Measurements from ENCODE around the gene SNAPC5.
A peak's percentile ranks its signal among the peaks of the same experiment; 100 is the strongest.

Gene SNAPC5

DNA sequence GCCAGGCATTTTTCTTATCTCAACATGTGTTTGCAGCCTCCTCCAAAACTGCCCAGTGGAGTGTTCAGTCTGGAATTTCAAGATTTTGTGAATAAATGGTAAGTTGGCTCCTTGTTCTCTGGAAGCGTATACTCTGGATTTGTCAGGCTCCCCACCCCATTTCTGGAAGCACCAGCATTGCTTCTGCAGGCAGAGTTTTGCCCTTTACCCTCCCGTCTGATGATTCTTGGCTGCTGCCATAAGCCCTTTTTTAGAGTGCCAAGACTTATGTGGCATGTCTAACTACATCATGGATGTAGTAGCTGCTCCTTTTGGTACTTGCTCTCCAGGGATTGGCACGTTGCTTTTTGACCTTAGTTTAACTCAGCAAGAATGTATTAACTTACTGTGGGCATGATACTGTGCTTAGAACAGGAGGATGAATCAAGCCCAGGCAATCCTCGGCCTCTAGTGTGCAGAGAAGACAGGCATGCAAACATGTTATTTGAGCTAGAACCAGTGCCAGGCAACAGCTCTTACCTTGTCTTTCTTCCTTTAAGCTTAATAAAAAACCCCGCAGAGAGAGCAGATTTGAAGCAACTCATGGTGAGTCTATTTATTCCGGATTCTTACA, 8.3 kb downstream of the SNAPC5 start:
- Histone ChIP-seq H3K27me3 (ENCODE audit: control insufficient read depth, insufficient read depth, low read length) (no peaks in the 10 kb centered on the region), H3K9ac (ENCODE audit: low read depth, low read length) (no peak overlapping the region), H3K27ac (ENCODE audit: low read depth, low read length) (no peak overlapping the region), H3K4me3 (ENCODE audit: low read depth, low read length) (no peak overlapping the region), H3K36me3 (ENCODE audit: control insufficient read depth, insufficient read depth, low read length) (peaks cover 93% of the 10 kb centered on the region), H3K4me1 (ENCODE audit: control insufficient read depth, insufficient read depth, low read length) (no peaks in the 10 kb centered on the region), H3K9me3 (ENCODE audit: control insufficient read depth, insufficient read depth, low read length) (no peaks in the 10 kb centered on the region)

GRCh38 chr15:66488525-66488924, 9.0 kb downstream of the SNAPC5 start:
- Histone ChIP-seq H3K9me3 (ENCODE audit: control insufficient read depth, insufficient read depth, low read length) (no peaks in the 10 kb centered on the region), H3K9ac (ENCODE audit: low read depth, low read length) (no peak overlapping the region), H3K36me3 (ENCODE audit: control insufficient read depth, insufficient read depth, low read length) (peaks cover 85% of the 10 kb centered on the region), H3K27ac (ENCODE audit: low read depth, low read length) (no peak overlapping the region), H3K27me3 (ENCODE audit: control insufficient read depth, insufficient read depth, low read length) (no peaks in the 10 kb centered on the region), H3K4me1 (ENCODE audit: control insufficient read depth, insufficient read depth, low read length) (no peaks in the 10 kb centered on the region), H3K4me3 (ENCODE audit: low read depth, low read length) (no peak overlapping the region)

GRCh38 chr15:66486887-66487286, 10.7 kb downstream of the SNAPC5 start:
- no peaks in the 10 kb centered on the region for H3K4me1 ChIP-seq (ENCODE audit: control insufficient read depth, insufficient read depth, low read length)
- no peak overlapping the region for H3K9ac ChIP-seq (ENCODE audit: low read depth, low read length)
- peaks cover 80% of the 10 kb centered on the region for H3K36me3 ChIP-seq (ENCODE audit: control insufficient read depth, insufficient read depth, low read length)
- H3K27me3 ChIP-seq (ENCODE audit: control insufficient read depth, insufficient read depth, low read length) = no peaks in the 10 kb centered on the region
- H3K9me3 ChIP-seq (ENCODE audit: control insufficient read depth, insufficient read depth, low read length) = no peaks in the 10 kb centered on the region
- no peak overlapping the region for H3K4me3 ChIP-seq (ENCODE audit: low read depth, low read length)
- H3K27ac ChIP-seq (ENCODE audit: low read depth, low read length) = no peak overlapping the region

GRCh38 chr15:66484539-66485112, 12.9 kb downstream of the SNAPC5 start:
- peaks cover 66% of the 10 kb centered on the region for H3K36me3 ChIP-seq (ENCODE audit: control insufficient read depth, insufficient read depth, low read length)
- no peaks in the 10 kb centered on the region for H3K9me3 ChIP-seq (ENCODE audit: control insufficient read depth, insufficient read depth, low read length)
- no peak overlapping the region for H3K4me3 ChIP-seq (ENCODE audit: low read depth, low read length)
- H3K27me3 ChIP-seq (ENCODE audit: control insufficient read depth, insufficient read depth, low read length) = no peaks in the 10 kb centered on the region
- no peaks in the 10 kb centered on the region for H3K4me1 ChIP-seq (ENCODE audit: control insufficient read depth, insufficient read depth, low read length)
- H3K27ac ChIP-seq (ENCODE audit: low read depth, low read length) = no peak overlapping the region
- no peak overlapping the region for H3K9ac ChIP-seq (ENCODE audit: low read depth, low read length)

DNA sequence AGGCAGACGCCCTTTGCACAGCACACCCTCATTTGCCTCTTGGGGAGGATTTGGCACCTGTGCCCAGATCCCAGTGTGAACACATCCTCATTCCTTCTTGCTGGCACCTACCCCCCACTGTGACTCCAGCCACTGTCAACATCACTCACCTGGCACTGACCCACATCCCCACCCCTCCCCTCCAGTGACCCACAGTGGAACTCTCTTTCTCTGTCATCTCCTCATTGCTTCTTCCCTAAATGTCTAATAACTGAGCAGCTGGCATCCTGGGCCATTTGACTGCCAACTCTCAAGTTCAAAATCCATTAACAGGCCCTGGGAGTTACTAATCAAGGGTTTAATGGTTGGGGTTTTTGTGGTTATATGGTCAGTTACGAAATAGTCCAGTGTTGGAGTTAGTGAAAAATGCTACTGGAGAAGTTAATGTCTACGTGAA, 14.4 kb downstream of the SNAPC5 start:
- no peaks in the 10 kb centered on the region for H3K9me3 ChIP-seq (ENCODE audit: control insufficient read depth, insufficient read depth, low read length)
- H3K4me1 ChIP-seq (ENCODE audit: control insufficient read depth, insufficient read depth, low read length) = no peaks in the 10 kb centered on the region
- H3K27ac ChIP-seq (ENCODE audit: low read depth, low read length) = no peak overlapping the region
- no peaks in the 10 kb centered on the region for H3K27me3 ChIP-seq (ENCODE audit: control insufficient read depth, insufficient read depth, low read length)
- H3K36me3 ChIP-seq (ENCODE audit: control insufficient read depth, insufficient read depth, low read length) = peaks cover 51% of the 10 kb centered on the region
- H3K4me3 ChIP-seq (ENCODE audit: low read depth, low read length) = no peak overlapping the region
- no peak overlapping the region for H3K9ac ChIP-seq (ENCODE audit: low read depth, low read length)

DNA sequence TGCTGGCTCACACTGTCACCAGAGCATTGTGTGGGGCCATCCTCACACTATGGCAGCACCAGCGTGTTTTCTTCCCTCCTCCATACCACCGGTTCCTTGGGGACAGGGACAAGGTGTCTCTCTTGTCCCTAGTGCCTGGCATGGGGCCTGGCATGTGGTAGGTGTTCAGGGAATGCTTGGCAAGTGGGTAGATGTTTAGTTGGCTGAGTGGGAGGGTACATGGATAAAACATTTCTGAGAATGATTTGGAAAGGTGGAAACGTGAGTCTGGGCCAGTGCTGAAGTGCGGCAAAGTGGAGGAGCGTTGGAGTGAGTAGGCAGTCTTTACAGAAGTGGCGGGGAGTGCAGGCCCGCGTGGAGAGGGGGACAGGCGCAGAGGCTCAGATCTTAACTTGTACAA, 15.0 kb downstream of the SNAPC5 start:
- Histone ChIP-seq H3K27me3 (ENCODE audit: control insufficient read depth, insufficient read depth, low read length) (no peaks in the 10 kb centered on the region), H3K36me3 (ENCODE audit: control insufficient read depth, insufficient read depth, low read length) (peaks cover 45% of the 10 kb centered on the region), H3K4me1 (ENCODE audit: control insufficient read depth, insufficient read depth, low read length) (no peaks in the 10 kb centered on the region), H3K4me3 (ENCODE audit: low read depth, low read length) (no peak overlapping the region), H3K9ac (ENCODE audit: low read depth, low read length) (no peak overlapping the region), H3K9me3 (ENCODE audit: control insufficient read depth, insufficient read depth, low read length) (no peaks in the 10 kb centered on the region), H3K27ac (ENCODE audit: low read depth, low read length) (no peak overlapping the region)

GRCh38 chr15:66481107-66481856, 16.3 kb downstream of the SNAPC5 start:
- no peak overlapping the region for H3K4me3 ChIP-seq (ENCODE audit: low read depth, low read length)
- no peaks in the 10 kb centered on the region for H3K27me3 ChIP-seq (ENCODE audit: control insufficient read depth, insufficient read depth, low read length)
- H3K36me3 ChIP-seq (ENCODE audit: control insufficient read depth, insufficient read depth, low read length) = peaks cover 34% of the 10 kb centered on the region
- H3K9ac ChIP-seq (ENCODE audit: low read depth, low read length) = no peak overlapping the region
- H3K27ac ChIP-seq (ENCODE audit: low read depth, low read length) = no peak overlapping the region
- peaks cover 10% of the 10 kb centered on the region for H3K4me1 ChIP-seq (ENCODE audit: control insufficient read depth, insufficient read depth, low read length)
- no peaks in the 10 kb centered on the region for H3K9me3 ChIP-seq (ENCODE audit: control insufficient read depth, insufficient read depth, low read length)

GRCh38 chr15:66480267-66480666, 17.3 kb downstream of the SNAPC5 start:
- Histone ChIP-seq H3K4me3 (ENCODE audit: low read depth, low read length) (no peak overlapping the region), H3K27me3 (ENCODE audit: control insufficient read depth, insufficient read depth, low read length) (no peaks in the 10 kb centered on the region), H3K36me3 (ENCODE audit: control insufficient read depth, insufficient read depth, low read length) (peaks cover 27% of the 10 kb centered on the region), H3K4me1 (ENCODE audit: control insufficient read depth, insufficient read depth, low read length) (peaks cover 20% of the 10 kb centered on the region), H3K27ac (ENCODE audit: low read depth, low read length) (no peak overlapping the region), H3K9ac (ENCODE audit: low read depth, low read length) (no peak overlapping the region), H3K9me3 (ENCODE audit: control insufficient read depth, insufficient read depth, low read length) (no peaks in the 10 kb centered on the region)

DNA sequence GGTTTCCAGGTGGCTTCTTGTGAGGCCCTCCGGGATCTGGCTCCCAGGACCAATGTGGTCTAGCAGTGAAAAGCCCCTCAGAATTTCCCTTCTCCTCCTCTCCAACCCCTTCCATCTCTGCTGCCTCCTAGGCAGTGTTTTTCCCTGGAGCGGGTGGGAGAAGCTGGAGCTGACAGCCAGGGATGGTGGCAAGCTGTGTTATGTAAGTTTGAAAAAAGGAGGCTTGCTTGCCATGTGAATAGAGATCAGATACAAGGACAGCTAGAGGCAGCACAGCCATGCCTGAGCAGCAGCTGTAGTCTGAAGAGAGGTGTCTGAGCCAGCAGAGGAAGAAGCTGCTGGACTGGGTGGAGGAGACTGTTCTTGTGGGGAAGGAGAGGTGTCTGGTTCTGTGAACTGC, 20.6 kb downstream of the SNAPC5 start:
- Histone ChIP-seq H3K9ac (ENCODE audit: low read depth, low read length) (no peak overlapping the region), H3K4me1 (ENCODE audit: control insufficient read depth, insufficient read depth, low read length) (peaks cover 51% of the 10 kb centered on the region), H3K9me3 (ENCODE audit: control insufficient read depth, insufficient read depth, low read length) (no peaks in the 10 kb centered on the region), H3K27me3 (ENCODE audit: control insufficient read depth, insufficient read depth, low read length) (no peaks in the 10 kb centered on the region), H3K36me3 (ENCODE audit: control insufficient read depth, insufficient read depth, low read length) (peaks cover 9% of the 10 kb centered on the region), H3K27ac (ENCODE audit: low read depth, low read length) (no peak overlapping the region), H3K4me3 (ENCODE audit: low read depth, low read length) (no peak overlapping the region)

- H3K9ac ChIP-seq (ENCODE audit: low read depth, low read length) = no peak overlapping the region
- H3K36me3 ChIP-seq (ENCODE audit: control insufficient read depth, insufficient read depth, low read length) = peaks cover 4% of the 10 kb centered on the region
- no peak overlapping the region for H3K27ac ChIP-seq (ENCODE audit: low read depth, low read length)
- no peaks in the 10 kb centered on the region for H3K9me3 ChIP-seq (ENCODE audit: control insufficient read depth, insufficient read depth, low read length)
- peaks cover 53% of the 10 kb centered on the region for H3K4me1 ChIP-seq (ENCODE audit: control insufficient read depth, insufficient read depth, low read length)
- no peaks in the 10 kb centered on the region for H3K27me3 ChIP-seq (ENCODE audit: control insufficient read depth, insufficient read depth, low read length)
- no peak overlapping the region for H3K4me3 ChIP-seq (ENCODE audit: low read depth, low read length)
These were observed 21.0 kb downstream of the SNAPC5 start for GRCh38 chr15:66476535-66476934.

DNA sequence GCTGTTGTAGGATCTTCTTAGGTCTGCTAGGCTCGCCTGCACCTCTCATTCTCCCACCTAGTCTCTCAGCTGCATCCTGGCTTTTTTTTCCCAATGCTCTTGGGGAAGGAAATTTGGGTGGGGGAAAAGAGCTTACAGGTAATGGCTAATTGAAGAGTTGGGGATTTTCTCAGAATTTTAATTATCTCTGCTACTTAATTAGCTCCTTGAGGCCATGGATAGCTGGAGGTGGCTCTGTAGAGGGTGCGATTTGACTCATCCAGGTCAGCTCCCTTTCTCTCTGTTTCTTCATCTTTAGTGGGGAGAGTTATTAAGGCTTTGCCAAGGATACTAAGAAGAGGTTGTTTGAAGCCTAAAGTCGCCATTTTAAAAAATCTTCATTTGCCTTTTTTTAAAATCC, 22.6 kb downstream of the SNAPC5 start:
- H3K36me3 ChIP-seq (ENCODE audit: control insufficient read depth, insufficient read depth, low read length) = no peaks in the 10 kb centered on the region
- H3K27ac ChIP-seq (ENCODE audit: low read depth, low read length) = peak overlapping the region; percentile 32
- no peaks in the 10 kb centered on the region for H3K9me3 ChIP-seq (ENCODE audit: control insufficient read depth, insufficient read depth, low read length)
- no peaks in the 10 kb centered on the region for H3K27me3 ChIP-seq (ENCODE audit: control insufficient read depth, insufficient read depth, low read length)
- no peak overlapping the region for H3K9ac ChIP-seq (ENCODE audit: low read depth, low read length)
- H3K4me1 ChIP-seq (ENCODE audit: control insufficient read depth, insufficient read depth, low read length) = peaks cover 68% of the 10 kb centered on the region
- no peak overlapping the region for H3K4me3 ChIP-seq (ENCODE audit: low read depth, low read length)
